ENCODE results near the gene NPIPB4.
"Not testable (repeated sequence)": the region's sequence is repeated elsewhere in the genome, so short reads cannot be mapped to it uniquely, and the experiment has no call there.

DNA sequence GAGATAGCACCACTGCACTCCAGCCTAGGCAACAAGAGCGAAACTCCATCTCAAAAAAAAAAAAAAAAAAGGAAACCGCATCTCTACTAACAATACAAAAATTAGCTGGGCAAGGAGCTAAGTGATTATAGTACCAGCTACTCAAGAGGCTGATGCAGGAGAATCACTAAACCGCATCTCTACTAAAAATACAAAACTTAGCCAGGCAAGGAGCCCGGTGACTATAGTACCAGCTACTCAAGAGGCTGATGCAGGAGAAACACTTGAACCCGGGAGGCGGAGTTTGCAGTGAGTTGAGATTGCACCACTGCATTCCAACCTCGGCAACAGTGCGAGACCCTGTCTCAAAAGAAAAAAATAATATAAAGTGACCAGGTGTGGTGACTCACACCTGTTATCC, 27.6 kb downstream of the NPIPB4 start:
- TF ChIP-seq, protein P1, sequence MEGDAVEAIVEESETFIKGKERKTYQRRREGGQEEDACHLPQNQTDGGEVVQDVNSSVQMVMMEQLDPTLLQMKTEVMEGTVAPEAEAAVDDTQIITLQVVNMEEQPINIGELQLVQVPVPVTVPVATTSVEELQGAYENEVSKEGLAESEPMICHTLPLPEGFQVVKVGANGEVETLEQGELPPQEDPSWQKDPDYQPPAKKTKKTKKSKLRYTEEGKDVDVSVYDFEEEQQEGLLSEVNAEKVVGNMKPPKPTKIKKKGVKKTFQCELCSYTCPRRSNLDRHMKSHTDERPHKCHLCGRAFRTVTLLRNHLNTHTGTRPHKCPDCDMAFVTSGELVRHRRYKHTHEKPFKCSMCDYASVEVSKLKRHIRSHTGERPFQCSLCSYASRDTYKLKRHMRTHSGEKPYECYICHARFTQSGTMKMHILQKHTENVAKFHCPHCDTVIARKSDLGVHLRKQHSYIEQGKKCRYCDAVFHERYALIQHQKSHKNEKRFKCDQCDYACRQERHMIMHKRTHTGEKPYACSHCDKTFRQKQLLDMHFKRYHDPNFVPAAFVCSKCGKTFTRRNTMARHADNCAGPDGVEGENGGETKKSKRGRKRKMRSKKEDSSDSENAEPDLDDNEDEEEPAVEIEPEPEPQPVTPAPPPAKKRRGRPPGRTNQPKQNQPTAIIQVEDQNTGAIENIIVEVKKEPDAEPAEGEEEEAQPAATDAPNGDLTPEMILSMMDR (conservative IDR thresholded peaks at IDR 0.05; ENCODE audit: low read length), result not testable (repeated sequence)
- TF ChIP-seq EZH2phosphoT487 (IDR thresholded peaks at IDR 0.05; ENCODE audit: borderline replicate concordance, low read depth, low read length), result not testable (repeated sequence)

Data from OCI-LY7 (cell line).